ENCODE results near the gene GHSR.

Gene GHSR, protein sequence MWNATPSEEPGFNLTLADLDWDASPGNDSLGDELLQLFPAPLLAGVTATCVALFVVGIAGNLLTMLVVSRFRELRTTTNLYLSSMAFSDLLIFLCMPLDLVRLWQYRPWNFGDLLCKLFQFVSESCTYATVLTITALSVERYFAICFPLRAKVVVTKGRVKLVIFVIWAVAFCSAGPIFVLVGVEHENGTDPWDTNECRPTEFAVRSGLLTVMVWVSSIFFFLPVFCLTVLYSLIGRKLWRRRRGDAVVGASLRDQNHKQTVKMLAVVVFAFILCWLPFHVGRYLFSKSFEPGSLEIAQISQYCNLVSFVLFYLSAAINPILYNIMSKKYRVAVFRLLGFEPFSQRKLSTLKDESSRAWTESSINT

DNA sequence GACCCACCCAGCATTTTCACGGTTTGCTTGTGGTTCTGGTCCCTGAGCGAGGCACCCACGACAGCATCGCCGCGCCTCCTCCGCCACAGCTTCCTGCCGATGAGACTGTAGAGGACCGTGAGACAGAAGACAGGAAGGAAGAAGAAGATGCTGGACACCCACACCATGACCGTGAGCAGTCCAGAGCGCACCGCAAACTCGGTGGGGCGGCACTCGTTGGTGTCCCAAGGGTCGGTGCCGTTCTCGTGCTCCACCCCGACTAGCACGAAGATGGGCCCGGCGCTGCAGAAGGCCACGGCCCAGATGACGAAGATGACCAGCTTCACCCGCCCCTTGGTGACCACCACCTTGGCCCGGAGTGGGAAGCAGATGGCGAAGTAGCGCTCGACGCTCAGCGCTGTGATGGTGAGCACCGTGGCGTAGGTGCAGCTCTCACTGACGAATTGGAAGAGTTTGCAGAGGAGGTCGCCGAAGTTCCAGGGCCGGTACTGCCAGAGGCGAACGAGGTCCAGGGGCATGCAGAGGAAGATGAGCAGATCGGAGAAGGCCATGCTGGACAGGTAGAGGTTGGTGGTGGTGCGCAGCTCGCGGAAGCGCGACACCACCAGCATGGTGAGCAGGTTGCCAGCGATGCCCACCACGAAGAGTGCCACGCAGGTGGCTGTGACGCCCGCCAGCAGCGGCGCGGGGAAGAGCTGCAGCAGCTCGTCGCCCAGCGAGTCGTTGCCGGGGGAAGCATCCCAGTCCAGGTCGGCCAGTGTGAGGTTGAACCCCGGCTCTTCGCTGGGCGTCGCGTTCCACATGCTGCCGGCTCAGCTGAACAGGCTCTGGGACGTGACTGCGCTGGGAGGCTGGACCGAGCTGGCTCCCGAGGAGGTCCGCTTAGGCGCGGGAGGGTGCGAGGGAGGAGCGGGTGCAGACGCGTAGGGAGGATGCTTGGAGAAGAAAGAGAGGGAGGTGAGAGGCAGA, at the start of gene GHSR:
GHSR (minus strand) TSS at position 846 of the 969 bp plus-strand sequence; CDS start at position 803, 43 bp downstream.
- DNase-seq (ENCODE audit: low spot score) = peak; percentile 12

DNA sequence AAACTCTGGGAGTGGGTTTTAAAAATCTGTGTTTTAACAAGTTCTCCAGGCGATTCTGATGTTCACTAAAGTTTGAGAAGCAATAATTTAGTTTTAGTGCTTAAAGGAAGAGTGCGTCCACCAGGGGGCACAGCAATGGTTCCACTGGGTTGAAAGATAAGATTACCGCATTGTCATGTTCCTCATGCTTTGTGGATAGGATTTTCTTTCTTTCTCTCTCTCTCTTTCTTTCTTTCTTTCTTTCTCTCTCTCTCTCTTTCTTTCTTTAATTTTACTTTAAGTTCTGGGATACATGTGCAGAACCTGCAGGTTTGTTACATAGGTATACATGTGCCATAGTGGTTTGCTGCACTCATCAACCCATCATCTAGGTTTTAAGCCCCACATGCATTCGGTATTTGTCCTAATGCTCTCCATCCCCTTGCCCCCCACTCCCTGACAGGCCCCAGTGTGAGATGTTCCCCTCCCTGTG, 42.0 kb upstream of the GHSR start:
- peak; percentile 82 for DNase-seq (ENCODE audit: low spot score)

DNA sequence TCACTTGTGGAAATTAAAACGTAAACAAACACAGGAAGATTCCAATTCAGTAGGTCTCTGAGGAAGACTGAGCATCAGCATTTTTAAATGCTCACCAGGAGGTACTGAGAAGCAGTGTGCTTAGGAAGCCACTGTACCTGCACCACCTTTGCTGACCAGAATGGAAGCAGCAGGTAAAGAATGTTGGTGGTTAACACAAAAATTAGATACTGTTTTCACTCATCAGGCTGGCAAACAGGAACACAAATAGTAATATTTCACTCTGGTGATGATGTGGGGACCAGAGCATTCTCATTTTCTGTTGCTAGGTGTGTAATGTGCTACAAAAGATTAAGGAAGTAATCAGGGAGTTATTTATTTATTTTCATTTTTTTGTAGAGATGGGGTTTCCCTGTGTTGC, 29.9 kb upstream of the GHSR start:
- DNase-seq (ENCODE audit: low spot score) = no peak

DNA sequence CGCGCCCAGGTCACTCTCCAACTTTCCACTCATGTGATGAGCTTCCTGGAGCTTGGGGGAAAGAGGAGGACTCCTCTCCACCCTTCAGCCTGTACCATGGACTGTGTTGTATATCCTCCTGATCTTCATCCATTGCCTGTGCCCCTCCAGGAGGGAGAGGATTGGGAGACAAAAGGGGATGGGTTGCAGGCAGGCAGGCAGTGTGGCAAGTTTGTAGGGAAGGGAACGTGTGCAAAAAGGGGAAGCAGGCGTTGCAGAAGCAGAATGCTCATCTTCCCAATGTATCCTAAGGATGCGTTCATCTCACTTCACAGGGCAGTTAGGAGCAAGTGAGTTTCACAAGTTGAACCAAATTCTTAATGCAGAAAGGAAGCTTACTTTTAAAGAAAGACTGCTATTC, 28.1 kb upstream of the GHSR start:
- no peak for DNase-seq (ENCODE audit: low spot score)

DNA sequence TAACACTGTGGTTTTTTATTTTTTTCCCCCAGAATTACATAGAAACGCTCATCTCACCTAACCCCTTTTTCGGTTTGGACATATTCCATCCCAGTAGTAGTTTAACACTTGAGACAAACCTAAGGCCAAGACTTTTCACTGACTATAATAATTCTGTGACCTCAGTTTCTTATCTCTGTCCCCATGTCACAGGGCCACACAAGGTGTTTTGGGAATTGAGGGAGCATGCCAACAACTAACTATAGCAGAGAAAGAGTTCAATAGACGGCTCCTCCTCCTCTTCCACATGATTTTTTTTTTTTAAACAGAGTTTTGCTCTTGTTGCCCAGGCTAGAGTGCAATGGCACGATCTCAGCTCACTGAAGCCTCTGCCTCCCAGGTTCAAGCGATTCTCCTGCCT, 27.4 kb upstream of the GHSR start:
- DNase-seq (ENCODE audit: low spot score) = no peak

DNA sequence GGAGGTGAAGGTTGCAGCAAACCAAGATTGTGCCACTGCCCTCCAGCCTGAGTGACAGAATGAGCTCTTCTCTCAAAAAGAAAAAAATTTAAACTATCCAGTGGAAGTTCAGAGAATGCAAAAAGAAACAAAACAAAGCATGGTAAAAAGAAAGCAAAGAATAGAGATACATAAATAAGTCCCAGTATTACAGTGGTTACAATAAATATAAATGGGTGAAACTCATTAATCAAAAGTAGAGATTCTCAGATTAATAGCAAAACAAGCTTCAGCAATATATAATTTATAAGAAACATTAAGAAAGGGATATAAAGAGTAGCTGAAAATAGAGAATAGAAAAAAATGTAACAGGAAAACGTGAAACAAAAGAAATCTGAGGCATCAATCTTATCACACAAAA, 23.6 kb upstream of the GHSR start:
- DNase-seq (ENCODE audit: low spot score) = no peak

DNA sequence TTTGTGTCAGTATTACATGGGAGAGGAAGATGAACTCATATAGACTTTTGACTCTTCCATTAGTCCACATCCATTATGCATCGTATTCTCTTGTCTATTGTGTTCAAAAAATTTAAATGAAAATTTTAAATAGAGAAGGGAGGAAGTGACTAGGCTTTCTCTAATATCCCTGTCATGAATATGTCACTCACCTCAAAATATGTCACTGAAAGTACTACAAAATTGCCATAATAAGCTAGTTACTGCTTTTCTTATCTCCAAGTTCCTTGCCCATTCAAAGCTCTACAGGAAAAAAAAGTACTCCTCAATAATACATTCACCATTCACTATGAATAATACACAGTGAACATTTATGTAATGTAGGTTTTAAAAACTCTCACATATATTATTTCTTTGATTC, 22.3 kb upstream of the GHSR start:
- DNase-seq (ENCODE audit: low spot score) = no peak

DNA sequence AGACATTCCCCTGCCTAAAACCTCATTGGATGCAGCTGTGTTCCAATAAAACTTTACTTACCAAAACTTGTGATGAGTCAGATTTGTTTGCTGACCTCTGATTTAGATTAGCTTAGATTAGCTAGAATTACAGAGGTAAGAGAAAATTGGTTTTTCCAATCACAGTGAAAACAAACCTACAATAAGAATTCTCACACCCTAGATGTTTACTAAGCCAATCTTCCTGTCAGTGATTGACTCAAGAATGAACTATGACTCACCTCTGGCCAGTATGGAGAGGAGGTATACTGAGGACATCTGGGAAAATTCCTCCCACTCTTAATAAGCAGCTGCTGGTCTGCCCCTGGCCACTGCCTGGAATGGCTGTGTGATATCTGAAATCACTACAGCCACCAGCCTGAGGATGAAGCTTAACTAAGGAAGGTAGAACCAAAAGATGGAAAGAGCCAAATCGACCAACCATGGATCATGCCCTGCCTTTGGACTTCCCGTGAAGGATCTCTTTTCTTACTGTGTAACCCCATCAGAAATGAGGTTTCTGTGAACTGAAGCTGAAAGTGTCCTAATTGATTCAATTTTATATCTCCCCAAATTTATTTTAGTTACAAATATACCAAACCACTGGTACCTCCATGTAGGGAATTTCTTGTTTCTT, 19.0 kb upstream of the GHSR start:
- no peak for DNase-seq (ENCODE audit: low spot score)

DNA sequence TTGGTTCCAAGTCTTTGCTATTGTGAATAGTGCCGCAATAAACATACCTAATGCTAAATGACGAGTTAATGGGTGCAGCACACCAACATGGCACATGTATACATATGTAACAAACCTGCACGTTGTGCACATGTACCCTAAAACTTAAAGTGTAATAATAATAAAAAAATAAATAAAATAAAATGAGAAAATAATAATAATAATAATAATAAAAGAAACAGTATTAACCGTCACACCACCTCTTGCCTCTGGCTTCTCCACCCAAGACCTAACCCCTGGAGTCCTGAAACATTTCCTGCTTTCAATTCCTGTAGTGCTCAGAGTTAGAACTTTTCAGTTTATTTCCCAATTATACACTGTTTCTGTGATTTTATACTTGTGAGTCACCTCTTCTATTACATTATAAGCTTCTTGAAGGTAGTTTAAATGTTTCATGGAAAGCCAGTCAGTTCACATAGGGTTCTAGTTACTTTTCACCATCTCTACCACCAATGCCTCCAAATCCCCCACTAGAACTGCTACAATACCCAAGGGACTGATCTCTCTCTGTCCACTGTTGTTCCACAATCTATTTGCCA, 18.4 kb upstream of the GHSR start:
- DNase-seq (ENCODE audit: low spot score) = no peak

DNA sequence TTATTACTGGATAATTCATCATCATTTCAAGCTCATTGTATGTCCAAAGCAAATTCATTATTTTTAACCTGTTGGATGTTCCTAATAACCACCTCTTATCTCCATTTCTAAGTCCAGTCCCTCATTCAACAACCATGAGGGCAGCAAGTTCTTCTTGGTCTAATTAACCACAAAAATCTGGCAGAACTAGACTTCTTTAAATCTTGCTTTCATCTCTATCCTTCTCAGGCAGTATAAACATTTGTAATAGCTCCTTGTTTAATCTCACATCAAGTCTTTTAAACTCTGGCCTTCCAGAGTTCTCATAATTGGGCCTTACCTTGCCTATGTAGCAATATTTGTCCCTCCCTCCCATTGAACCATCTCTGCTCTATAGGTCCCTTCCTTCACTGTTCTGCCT, 17.0 kb upstream of the GHSR start:
- no peak for DNase-seq (ENCODE audit: low spot score)

DNA sequence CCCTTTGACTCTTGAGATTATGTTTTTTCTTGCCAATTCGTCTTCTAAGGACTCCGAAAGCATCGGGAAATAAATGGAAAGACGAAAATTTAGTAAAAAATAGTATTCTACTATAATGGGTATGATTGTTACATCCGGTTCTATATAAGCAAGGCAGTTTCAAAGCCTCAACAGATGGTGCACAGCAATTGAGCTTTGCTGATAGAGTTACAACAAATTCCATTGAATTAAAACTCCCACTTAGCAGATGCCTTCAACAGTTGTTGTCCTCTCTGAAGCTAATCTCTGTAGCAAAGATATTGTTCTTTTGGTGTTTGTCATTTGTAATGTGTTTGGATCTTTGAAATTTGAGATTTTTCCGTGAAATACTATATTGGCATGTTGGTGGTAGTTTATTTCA, 16.1 kb upstream of the GHSR start:
- no peak for DNase-seq (ENCODE audit: low spot score)

DNA sequence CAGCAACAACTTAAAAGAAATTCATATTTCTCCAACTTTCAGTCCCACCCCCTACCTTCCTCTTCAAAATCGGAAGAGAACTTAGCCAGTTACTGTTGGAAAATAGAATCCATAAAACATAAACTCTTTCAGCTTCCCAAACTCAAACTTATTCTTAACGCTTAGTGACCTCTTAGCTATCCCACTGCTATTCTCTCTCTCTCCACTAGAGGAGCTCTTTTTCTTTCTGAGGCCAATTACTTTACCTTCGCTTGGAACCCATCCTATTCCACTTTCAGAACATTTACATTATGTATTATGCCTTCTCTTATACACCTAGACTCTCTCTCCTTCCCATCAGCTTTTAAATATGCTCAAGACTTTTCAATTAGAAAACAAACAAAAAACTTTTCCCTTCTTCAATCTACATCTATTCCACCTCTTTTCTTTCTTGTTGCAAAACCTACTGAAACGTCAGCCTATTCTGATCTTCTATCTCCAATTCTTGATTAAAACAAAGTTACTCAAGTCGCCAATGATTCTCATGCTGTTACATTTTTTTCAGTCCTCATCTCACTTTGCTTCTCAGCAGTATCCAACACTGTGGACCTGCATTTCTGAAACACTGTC, 13.4 kb upstream of the GHSR start:
- DNase-seq (ENCODE audit: low spot score) = peak; percentile 60

DNA sequence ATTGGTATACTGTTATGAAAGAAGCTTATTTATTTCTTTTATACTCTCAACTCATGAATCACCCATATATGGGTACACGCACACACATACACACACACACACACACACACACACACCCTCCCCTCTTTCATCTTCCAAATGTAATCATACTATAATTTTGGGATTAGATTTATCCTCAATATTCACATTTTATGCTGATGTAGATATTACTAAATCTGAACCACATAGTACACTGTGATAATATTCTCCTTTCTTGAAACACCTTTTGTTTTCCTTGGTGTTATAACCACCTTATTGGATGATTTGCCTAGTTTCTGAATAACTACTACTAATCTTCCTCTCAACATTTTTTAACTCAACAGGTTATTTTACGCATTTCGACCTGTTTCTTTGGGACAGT, 8.1 kb upstream of the GHSR start:
- DNase-seq (ENCODE audit: low spot score) = no peak

DNA sequence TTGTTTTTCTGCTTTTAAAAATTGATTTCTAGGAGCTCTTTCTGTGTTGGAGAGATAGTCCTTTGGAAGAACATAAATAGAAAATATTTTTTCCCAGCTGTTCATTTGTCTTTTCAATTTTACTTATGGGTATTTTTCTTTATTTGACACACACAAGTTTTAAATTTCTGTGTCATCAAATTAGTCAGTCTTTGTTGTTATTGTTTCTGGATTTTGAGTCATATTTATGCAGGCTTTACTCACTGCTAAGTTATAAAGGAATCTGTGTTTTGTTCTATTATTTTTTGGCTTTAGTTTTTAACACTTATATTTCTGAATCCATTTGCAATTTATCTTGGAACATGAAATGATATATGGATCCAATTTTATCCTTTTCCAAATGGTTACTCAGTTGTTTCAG, 5.9 kb upstream of the GHSR start:
- no peak for DNase-seq (ENCODE audit: low spot score)

DNA sequence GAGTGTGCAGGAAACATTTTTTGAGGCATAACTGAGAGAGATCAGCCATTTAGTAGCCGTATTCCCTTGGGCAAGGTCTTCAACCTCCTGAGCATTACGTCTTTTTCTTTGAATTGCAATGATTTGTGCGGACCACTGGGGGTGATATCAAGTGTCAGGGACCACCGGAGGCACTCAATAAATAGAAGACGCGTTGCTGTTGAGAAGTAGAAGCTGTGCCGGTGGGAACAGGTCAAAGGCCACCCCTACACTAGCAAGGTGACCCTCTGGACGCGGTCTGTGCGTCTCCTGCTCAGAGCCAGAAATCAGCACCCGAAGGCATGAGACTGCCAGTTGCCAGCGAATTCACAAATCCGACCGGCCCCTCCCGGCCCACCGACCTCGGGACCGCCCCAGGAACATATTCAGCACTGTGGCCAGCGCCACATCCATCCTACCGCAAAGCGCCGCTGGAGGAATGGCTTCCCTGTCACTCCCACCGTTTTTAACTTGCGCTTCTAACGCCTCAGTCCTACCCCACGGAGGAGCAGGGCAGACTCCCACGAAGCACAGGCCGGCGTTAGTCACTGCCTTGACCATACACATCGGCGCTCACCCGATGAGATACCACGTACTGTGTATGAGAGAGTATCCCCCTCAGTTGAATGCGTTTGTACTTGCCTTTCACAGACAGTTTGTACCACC, 1.4 kb upstream of the GHSR start:
- no peak for DNase-seq (ENCODE audit: low spot score)

DNA sequence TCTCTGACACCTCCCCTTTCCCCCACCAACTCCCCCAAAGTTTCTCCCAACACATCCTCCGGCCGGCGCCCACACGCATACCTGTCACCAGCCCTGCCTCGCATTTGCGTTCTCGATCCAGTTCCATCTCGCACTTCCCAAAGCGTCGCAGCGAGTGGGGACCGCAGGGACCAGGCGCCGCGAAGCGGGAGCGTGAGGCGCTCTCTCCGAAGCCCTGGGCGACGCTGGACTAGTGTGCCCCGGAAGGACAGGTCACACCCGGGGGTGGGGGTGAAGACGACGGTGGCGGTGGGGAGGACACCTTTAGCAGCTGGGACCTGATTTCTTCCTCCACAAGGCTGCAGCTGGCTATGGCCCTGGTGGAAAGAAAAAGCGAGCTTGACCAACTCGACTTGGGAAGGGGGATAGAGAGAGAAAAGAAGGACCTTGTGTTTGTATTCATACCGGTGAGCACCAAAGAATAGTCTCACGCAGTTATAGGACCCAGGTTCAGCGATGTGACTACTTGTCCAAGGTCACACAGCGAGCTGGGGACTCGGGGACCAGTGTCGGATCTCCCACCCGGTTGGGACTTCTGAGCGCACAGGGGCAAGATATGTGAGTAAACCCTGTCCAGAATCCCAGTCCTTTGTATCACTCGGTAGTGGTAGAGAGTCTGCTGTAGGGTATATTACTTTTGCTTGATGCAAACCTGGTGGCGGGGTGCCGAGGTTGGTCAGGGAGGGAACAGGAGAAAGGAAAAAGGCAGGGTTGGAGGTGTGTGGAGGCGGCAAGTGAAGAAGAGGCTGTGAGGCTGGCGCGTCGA, 607 bp upstream of the GHSR start:
- DNase-seq (ENCODE audit: low spot score) = no peak

DNA sequence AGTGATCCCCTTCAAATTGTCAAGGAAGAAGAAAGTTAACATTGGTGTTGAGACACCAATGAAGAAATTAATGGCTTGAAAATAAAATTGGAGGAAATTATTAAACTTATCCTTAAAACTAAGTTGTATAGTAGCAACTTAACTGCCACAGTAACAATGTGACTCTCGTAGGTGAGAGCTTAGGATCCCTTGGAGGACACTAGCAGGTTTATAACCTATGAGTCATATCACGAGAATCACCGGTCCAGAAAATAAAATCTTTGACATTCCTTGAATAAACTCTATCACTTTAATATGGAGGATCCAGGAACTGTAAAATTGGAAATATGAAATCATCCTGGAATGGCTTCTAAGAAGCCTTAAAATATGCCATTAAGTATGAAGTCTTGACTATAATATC, 2.1 kb downstream of the GHSR start:
- no peak for DNase-seq (ENCODE audit: low spot score)

DNA sequence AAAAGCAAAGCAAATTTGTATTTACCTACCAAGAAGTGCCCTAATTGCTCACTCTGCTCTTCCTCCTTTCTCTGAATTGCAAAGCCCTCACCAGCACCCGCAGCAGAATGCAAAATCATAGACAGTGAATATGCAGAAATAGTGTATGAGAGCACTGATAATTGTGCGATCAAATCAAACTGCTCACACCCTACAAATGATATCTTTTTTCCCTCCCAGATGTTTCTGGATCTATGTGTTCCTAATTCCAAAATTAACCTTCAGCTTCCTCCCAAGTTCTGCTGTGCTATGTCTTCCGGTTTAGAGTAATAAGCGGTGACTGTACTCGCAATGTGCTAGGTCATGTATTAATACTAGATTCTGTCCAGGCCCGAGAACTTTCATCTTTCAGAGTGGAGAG, 3.4 kb downstream of the GHSR start:
- no peak for DNase-seq (ENCODE audit: low spot score)

DNA sequence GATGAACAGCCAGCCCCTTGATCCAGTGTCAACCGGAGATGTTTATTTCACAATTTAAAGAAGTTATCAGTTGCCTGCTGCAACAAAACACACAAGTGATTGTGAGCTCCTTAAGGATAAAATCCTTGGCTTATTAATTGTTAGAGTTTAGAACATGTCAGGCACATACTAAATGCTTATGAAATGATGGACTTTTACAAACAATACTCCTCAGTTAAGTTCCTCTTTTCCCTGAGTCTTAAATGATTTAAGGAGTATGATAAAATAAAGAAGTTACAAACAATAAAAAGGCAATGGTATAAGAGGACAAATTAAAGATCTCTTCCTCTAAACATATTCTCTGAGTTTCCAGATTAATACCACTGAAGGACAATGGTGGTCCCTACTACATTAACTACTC, 5.7 kb downstream of the GHSR start:
- no peak for DNase-seq (ENCODE audit: low spot score)

DNA sequence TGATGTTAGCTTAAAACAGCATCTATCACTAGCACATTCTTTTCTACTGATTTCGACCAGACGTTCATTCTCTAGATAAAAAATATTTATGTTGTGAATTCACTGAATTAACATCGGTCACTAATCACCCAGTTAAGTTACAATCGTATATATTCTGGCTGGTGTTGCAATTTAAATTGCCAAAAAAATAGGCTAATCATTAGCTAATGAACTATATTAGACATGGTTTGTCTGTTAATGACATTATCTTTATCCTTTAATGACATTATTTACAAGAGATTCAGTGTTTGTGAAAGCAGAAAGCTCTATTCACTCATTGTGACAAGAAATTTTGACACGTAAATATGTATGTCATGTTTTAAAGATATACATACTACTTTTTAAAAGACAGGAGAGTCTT, 6.7 kb downstream of the GHSR start:
- DNase-seq (ENCODE audit: low spot score) = no peak
